Endodermal cell (in vitro differentiated cells): ENCODE measurements around the gene RIT2. TPM values are rescaled to one million over a fixed set of nuclear protein-coding genes. Genes with fewer than 3 reads are reported as not detected.

Experiments used
- DNase-seq: peaks from one replicate; pipeline ENCODE4 v3.0.0-alpha.2; 2017
- H3K27ac ChIP-seq: 2 replicates; pipeline ENCODE4 v1.5.1; 2013; ENCODE audit warnings: mild to moderate bottlenecking, low read depth, low read length, moderate library complexity
- H3K27me3 ChIP-seq: 2 replicates; pipeline ENCODE4 v1.6.1; 2013; ENCODE audit warnings: mild to moderate bottlenecking, low read length, moderate library complexity; ENCODE audit not compliant: insufficient read depth, control insufficient read depth, poor library complexity, severe bottlenecking
- H3K36me3 ChIP-seq: 2 replicates; pipeline ENCODE4 v1.7.0; 2013; ENCODE audit warnings: mild to moderate bottlenecking, low read length, moderate library complexity; ENCODE audit not compliant: control insufficient read depth, insufficient read depth
- H3K4me1 ChIP-seq: one replicate; pipeline ENCODE4 v1.7.0; 2013; ENCODE audit warnings: low read length; ENCODE audit not compliant: control insufficient read depth, insufficient read depth
- H3K4me3 ChIP-seq: 2 replicates; pipeline ENCODE4 v1.5.1; 2013; ENCODE audit warnings: mild to moderate bottlenecking, low read length, moderate library complexity
- H3K9ac ChIP-seq: 2 replicates; pipeline ENCODE4 v1.6.1; 2013; ENCODE audit warnings: mild to moderate bottlenecking, low read length, moderate library complexity; ENCODE audit not compliant: poor library complexity, severe bottlenecking; ENCODE audit errors: extremely low read depth
- H3K9me3 ChIP-seq: 2 replicates; pipeline ENCODE4 v1.6.1; 2013; ENCODE audit warnings: mild to moderate bottlenecking, low read length, moderate library complexity; ENCODE audit not compliant: control insufficient read depth
- H3K27ac Mint-ChIP-seq: 2 replicates; pipeline ENCODE4 v1.8.0; 2020; ENCODE audit warnings: mixed read lengths
- H3K27me3 Mint-ChIP-seq: 2 replicates; pipeline ENCODE4 v1.8.0; 2021; ENCODE audit warnings: mild to moderate bottlenecking, mixed read lengths; ENCODE audit not compliant: insufficient read depth
- H3K36me3 Mint-ChIP-seq: 2 replicates; pipeline ENCODE4 v1.8.0; 2020; ENCODE audit warnings: low read depth, mixed read lengths
- H3K4me1 Mint-ChIP-seq: 2 replicates; pipeline ENCODE4 v1.8.0; 2020; ENCODE audit warnings: mixed read lengths
- H3K4me3 Mint-ChIP-seq: 2 replicates; pipeline ENCODE4 v1.8.0; 2020; ENCODE audit warnings: mild to moderate bottlenecking, moderate library complexity, mixed read lengths
- H3K9me3 Mint-ChIP-seq: 2 replicates; pipeline ENCODE4 v1.8.0; 2020; ENCODE audit warnings: mild to moderate bottlenecking, mixed read lengths
- WGBS, 2 experiments: methylation state at CpG; one replicate each; pipeline versions ENCODE4 v1.1.5 to v1.1.7; 2013; ENCODE audit warnings: missing lambda C conversion rate in 2 of 2, mixed read lengths in 1 of 2; ENCODE audit not compliant: insufficient coverage in 1 of 2, insufficient read length in 1 of 2; 5-methylcytosine and 5-hydroxymethylcytosine counted together
- total RNA-seq, 2 donors: library from RNA; stranded (reverse); fragmentation: NEBNext Ultra II Directional in 1 of 2; extraction: Animal tissue kit (Norgen Biotek cat#: 25700) in 1 of 2; gene quantifications; 2 replicates in 1 of 2; 3 replicates in 1 of 2; pipeline ENCODE4 v1.2.1, GENCODE V29; 2021
- TF ChIP-seq, protein P1 (sequence below): fragments of 200-600 bp; sonication (generic); conservative IDR thresholded peaks from 2 replicates; pipeline ENCODE4 v1.5.0; 2021; ENCODE audit warnings: antibody characterized with exemption, mild to moderate bottlenecking

RIT2 gene
- total RNA-seq, 2 donors from 2014 or later = 0.81 TPM; not detected in 1

DNA sequence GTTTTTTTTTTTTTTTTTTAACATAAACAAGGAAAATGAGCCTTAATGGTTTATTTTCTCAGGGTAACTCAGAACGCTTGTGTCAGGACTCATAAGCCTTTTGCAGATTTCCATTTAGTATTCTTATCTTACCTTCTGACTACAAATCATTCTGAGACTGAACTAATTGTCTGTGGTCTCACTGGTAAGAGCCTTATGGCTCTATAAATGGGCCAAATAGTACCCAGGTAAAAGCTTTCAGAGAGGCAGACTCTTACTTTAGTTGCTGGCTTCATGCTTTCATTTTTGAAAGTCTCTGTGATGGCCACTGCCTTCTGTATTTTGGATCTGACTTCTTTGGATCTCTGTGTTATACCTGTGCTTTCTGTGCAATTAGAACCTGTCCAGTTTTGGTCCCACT, 403.4 kb downstream of the RIT2 start:
- H3K36me3 Mint-ChIP-seq = no peaks in the 10 kb centered on the region
- no peak for DNase-seq
- peaks cover 7% of the 10 kb centered on the region for H3K4me1 Mint-ChIP-seq
- no peaks in the 10 kb centered on the region for H3K9me3 Mint-ChIP-seq
- TF ChIP-seq, protein P1, sequence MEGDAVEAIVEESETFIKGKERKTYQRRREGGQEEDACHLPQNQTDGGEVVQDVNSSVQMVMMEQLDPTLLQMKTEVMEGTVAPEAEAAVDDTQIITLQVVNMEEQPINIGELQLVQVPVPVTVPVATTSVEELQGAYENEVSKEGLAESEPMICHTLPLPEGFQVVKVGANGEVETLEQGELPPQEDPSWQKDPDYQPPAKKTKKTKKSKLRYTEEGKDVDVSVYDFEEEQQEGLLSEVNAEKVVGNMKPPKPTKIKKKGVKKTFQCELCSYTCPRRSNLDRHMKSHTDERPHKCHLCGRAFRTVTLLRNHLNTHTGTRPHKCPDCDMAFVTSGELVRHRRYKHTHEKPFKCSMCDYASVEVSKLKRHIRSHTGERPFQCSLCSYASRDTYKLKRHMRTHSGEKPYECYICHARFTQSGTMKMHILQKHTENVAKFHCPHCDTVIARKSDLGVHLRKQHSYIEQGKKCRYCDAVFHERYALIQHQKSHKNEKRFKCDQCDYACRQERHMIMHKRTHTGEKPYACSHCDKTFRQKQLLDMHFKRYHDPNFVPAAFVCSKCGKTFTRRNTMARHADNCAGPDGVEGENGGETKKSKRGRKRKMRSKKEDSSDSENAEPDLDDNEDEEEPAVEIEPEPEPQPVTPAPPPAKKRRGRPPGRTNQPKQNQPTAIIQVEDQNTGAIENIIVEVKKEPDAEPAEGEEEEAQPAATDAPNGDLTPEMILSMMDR = no peak
- Histone ChIP-seq H3K4me3 (no peak overlapping the region), H3K36me3 (no peaks in the 10 kb centered on the region), H3K4me1 (no peaks in the 10 kb centered on the region), H3K27me3 (no peaks in the 10 kb centered on the region), H3K27ac (no peak overlapping the region), H3K9me3 (no peaks in the 10 kb centered on the region), H3K9ac (no peak overlapping the region)
- no peak overlapping the region for H3K27ac Mint-ChIP-seq
- H3K4me3 Mint-ChIP-seq = no peak overlapping the region
- WGBS, 2 experiments = 85 to 100% methylated on average over 1 of the region's 1 CpG
- H3K27me3 Mint-ChIP-seq = no peaks in the 10 kb centered on the region

DNA sequence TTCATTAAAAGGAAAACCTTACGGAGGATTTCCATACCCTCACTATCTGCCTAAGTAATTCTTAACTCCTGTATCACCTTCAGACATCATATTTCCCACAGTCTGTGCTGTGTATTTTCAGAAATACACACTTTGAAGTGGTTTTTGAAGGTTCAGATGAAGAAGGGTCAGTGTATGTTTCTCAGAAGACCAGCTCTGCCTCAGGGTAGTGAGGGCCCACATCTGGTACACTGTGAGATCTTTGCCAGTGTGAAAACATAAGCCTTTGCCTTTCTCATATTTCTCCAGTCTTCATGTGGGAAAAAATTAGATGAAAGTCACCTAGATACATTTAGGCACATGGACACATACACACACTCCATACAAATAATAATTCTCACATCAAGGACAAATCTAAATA, 408.4 kb downstream of the RIT2 start:
- Mint-ChIP-seq H3K27ac (no peak overlapping the region), H3K9me3 (no peaks in the 10 kb centered on the region), H3K4me3 (no peak overlapping the region), H3K4me1 (peaks cover 12% of the 10 kb centered on the region), H3K36me3 (no peaks in the 10 kb centered on the region), H3K27me3 (no peaks in the 10 kb centered on the region)
- Histone ChIP-seq H3K4me3 (no peak overlapping the region), H3K9me3 (no peaks in the 10 kb centered on the region), H3K27ac (no peak overlapping the region), H3K27me3 (no peaks in the 10 kb centered on the region), H3K4me1 (no peaks in the 10 kb centered on the region), H3K36me3 (no peaks in the 10 kb centered on the region), H3K9ac (no peak overlapping the region)
- DNase-seq = no peak
- TF ChIP-seq, protein P1 = no peak
- 67 to 93% methylated on average over 1 of the region's 1 CpG for WGBS, 2 experiments

DNA sequence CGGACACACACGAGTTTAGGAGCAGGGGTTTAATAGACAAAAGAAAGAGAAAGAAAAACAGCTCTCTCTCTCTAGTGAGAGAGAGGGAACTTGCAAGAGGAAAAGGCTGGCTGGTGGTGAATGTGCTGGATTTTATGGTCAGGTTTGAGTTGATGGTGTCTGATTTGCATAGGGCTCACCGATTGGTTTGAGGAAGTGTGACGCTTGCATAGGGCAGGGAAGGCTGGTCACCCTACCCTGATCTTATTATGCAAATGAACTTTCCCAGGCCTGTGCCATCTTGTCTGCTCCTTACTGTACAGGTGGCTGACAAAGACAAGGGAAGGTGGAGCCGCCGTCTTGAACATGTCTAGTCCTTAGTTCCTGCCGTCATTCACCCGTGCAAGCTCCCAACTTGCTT, 408.9 kb downstream of the RIT2 start:
- no peaks in the 10 kb centered on the region for H3K27me3 ChIP-seq
- no peak overlapping the region for H3K4me3 ChIP-seq
- Mint-ChIP-seq H3K36me3 (no peaks in the 10 kb centered on the region), H3K27ac (peak overlapping the region; percentile 64), H3K4me3 (no peak overlapping the region), H3K9me3 (no peaks in the 10 kb centered on the region), H3K27me3 (no peaks in the 10 kb centered on the region), H3K4me1 (peaks cover 12% of the 10 kb centered on the region)
- H3K36me3 ChIP-seq = no peaks in the 10 kb centered on the region
- 87 to 90% methylated on average over 6 to 7 of the region's 8 CpGs for WGBS, 2 experiments
- DNase-seq = peak; percentile 58
- no peak overlapping the region for H3K9ac ChIP-seq
- H3K4me1 ChIP-seq = no peaks in the 10 kb centered on the region
- TF ChIP-seq, protein P1 = no peak
- no peak overlapping the region for H3K27ac ChIP-seq
- no peaks in the 10 kb centered on the region for H3K9me3 ChIP-seq
